Stimulated activated CD8-positive, alpha-beta memory T cell treated with anti-CD3 and anti-CD28 coated beads, Interleukin-15, amount 100 ng/mL, for 48 hours (primary cell): ENCODE measurements around the gene SLC8A2.

Source experiments
- DNase-seq, 2 donors: peaks; one replicate each; pipeline ENCODE4 v3.0.0-alpha.2; 2020; ENCODE audit warnings: low read depth in 2 of 2

SLC8A2 gene, protein sequence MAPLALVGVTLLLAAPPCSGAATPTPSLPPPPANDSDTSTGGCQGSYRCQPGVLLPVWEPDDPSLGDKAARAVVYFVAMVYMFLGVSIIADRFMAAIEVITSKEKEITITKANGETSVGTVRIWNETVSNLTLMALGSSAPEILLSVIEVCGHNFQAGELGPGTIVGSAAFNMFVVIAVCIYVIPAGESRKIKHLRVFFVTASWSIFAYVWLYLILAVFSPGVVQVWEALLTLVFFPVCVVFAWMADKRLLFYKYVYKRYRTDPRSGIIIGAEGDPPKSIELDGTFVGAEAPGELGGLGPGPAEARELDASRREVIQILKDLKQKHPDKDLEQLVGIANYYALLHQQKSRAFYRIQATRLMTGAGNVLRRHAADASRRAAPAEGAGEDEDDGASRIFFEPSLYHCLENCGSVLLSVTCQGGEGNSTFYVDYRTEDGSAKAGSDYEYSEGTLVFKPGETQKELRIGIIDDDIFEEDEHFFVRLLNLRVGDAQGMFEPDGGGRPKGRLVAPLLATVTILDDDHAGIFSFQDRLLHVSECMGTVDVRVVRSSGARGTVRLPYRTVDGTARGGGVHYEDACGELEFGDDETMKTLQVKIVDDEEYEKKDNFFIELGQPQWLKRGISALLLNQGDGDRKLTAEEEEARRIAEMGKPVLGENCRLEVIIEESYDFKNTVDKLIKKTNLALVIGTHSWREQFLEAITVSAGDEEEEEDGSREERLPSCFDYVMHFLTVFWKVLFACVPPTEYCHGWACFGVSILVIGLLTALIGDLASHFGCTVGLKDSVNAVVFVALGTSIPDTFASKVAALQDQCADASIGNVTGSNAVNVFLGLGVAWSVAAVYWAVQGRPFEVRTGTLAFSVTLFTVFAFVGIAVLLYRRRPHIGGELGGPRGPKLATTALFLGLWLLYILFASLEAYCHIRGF

DNA sequence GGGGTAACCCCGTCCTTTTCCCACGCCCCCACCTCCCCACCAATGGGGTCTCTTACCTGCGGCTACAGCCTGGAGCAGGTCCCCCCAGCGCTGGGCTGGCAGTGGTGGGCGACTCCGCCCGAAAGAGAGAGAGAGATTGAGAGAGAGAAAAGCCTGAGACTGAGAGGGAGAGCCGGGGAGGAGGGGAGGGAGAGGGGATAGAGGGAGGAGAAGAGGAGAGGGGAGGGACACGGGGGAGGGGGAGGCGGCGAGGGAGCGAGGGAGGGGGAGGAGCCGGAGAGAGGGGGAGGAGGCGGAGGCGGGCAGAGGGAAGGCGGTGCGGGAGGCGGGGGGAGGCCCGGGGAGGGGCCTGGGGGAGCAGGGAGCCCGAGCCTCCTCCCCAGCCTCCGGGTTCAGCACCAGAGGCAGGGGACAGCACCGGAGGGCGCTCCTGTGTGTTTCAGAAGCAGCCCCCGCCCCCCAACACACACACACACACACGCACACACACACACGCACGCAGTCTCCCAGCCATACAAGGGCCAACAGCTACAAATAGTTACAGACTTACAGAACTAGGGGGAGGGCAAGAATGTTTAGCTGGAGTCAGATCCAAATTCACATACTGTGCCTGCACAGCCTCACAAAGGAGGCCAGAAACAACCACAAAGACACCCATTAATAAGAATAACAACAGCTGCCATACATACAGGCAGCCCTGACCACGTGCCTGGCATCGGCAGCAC, at the start of gene SLC8A2:
Gene SLC8A2 (minus strand): TSS at position 161 of the 725 bp plus-strand sequence. CDS start 5,490 bp downstream, outside the sequence.
- DNase-seq: peak; percentile 26 to 33

- no peak for DNase-seq
Observed at GRCh38 chr19:47520839-47521238, 49.1 kb upstream of the SLC8A2 start.

DNA sequence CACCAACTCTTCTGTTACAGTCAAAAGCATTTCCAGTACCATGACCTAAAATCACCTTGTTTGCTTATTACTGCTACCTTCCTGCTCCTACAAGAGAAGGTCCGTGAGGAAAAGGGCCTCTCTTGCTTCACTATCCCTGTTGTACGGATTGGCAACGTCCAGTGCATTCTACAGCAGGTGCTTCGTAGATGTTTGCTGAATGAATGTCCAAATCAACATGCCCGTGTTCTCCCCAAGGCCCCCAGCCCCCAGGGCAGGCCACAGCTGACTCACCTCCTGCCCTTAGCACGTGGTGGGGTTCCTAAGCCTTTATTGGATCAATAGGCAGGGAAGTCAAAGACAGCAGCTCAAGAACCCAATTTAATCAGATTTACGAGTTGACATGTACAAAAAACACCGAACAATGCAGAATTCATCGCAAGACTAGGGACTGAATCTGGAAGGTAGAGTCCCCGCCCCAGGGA, 48.7 kb upstream of the SLC8A2 start:
- no peak for DNase-seq

- no peak for DNase-seq
Observed at GRCh38 chr19:47518854-47519253, 47.2 kb upstream of the SLC8A2 start.

- peak; percentile 67 to 75 for DNase-seq
Observed at GRCh38 chr19:47518139-47518538, 46.4 kb upstream of the SLC8A2 start.

DNA sequence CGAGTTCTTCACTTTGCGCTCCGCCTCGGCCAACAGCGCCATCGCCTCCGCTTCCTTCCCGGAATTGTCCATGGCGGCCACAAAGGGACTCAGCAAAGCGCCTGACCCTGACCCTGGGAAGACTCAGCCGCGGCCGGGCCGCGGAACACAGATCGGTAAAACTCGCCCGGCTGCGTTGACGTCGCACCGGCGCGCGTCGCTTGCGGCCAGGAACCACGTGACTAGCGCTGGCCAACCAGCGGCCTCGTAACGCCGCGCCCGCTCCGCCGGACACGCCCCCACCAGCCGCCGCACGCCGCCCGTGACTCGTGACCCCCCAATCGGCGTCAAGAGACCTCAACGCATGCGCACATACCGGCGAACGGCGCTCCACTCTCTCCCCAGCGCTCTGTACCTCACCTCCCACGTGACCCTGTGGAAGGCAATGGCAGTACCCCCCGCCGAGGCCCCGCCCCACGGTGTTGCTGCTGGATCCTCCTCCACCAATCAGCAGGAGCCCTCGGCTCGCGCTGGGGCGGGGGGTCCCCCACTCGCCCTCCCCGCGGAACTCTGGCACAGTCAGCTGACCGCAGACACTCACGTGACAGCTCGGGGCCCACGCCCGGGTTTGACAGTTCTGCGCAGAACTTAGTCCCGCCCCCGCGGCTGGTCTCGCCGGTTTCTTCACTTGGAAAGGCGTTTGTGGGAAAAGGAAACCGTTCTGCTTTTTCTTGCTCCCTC, 43.3 kb upstream of the SLC8A2 start, which contains the start of gene NAPA:
Gene NAPA (minus strand): TSS at position 195 of the 720 bp plus-strand sequence. CDS start 123 bp downstream, at position 72.
- DNase-seq: peak; percentile 100

DNA sequence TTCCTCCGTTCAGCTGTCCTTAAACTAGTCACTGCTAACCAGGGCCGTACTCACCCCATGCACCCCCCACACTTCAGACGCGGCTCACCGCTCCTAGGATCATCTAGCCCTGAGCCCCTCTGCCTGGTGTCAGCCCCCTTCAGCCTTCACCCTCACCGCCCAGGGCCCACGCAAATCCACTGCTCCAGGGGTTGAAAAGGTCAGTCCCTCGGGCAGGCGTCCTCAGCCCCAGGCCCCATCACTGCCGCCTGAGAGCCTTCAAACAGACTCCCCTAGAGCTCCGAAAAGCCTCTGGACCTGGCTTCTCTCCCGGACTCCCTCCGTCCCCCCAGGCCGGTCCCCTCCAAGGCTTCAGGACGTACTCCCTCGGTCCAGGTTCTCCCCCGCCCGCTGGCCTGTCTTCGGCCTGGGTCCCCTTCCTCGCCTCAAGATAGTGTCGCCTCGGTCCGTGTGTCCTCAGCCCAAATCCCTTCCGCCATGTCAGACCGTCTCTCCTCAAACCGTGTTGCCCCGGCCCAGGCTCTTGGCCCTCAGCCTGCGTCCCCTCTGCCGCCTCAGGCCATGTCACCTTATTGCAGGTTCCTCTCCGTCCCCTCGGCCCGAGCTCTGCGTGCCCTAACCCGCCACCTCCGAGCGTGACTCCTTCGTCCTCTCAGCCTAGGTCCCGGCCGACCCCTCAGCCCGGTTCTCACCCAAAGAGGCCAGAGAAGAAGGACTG, 42.6 kb upstream of the SLC8A2 start:
- DNase-seq: peak in 1 of 2 donors; percentile 5

DNA sequence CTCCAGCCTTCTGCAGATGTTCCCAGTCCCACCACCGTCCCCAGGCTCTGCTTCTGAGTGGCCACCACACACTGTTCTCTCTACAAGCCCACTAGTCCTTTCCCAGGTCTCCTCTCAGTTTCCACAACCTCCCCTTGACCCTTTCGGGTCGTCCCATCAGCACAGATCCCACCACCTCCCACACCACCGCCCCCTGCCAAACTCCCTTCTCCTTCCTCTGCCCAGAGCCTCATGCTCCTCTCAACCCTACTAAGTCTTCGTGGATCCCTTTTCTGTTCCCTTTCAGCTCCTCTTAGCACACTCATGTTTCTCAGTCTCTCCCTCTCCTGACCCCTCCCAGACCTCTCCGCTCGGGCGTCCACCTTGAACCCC, 41.2 kb upstream of the SLC8A2 start:
- DNase-seq: no peak

DNA sequence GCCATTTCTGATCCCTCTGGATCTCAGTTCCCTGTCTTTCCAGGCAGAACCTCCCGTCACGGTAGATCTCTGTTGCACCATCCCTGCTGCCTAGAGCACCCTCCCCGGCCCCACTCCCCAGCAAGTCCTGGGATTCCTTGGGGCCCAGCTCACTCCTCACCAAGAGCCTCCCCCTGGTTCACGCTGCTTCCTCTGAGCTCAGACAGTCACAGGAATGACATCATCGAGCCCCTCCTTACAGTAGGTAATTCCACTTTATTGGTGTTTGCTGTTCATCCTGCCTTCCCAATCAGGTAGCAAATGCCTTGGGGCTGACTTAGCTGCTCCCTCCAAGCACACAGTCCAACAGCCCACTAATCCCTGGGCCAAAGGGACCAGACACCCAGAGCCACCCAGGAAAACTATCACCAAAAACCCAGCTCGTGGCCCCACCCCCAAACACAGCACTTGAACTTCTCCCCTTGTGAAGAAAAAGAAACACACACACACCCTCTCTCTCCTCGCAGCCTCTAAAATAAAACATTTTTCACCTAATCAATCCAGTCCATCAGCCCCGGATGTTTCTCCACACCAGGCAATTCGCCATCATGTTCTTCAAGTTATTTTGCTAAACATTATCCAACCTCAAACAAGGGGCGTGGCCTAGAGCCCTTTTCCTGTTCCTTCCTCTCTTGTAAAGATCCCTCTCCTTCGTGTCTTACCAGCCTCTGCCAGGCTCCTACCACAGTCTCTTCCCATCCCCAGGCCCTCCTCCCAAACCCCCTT, 40.7 kb upstream of the SLC8A2 start:
- DNase-seq: no peak

- no peak for DNase-seq
Observed at GRCh38 chr19:47511681-47512080, 40.0 kb upstream of the SLC8A2 start.

DNA sequence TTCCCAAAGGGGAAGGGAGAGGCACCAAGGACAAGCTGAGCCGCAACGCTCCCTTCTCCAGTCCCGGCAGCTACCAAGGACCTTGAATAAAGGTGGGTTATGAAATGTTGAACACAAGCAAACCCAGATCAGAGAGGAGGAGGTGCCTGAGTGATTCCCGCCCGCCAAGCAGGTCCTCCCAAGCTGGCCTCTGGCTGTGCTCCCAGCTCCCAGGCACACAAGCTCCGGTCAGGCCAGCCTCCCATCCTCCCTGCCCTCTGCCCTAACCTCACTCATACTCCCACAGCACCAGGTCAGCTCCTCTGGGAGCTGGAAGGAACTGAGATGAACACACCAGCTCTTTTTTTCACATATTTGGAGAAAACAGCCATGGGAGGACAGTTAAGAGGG, 39.4 kb upstream of the SLC8A2 start:
- DNase-seq: no peak

- no peak for DNase-seq
Observed at GRCh38 chr19:47510516-47511127, 38.9 kb upstream of the SLC8A2 start.

GRCh38 chr19:47509973-47510372, 38.3 kb upstream of the SLC8A2 start:
- DNase-seq: no peak

DNA sequence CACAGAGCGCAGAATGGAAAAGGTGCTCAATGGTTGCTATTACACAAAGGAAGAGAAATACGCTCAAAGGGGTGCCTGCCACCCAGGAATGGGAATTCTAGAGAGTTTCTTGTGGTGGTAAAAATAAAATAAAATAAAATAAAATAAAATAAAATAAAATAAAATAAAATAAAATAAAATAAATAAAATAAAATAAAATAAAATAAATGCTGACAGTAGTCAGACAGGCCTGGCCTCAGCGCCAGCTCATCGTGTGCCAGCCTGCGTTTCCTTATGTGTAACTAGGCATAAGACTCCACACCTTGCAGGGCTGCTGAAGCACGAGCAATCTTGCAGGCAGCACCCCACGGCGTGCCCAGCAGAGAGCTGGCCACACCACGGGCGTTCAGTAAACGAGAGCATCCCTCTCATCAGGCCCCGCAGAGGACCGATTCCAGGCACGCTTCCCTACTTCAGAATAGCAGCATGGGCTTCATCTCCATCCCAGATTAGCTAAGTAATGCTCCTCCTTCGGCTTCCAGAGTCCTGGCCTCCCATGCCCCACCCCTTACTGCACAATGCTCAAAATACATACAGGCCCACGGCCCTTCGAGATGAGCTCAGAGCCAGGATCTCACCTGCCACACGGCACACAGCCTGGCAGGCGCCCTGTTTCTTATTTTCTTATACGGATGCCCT, 37.6 kb upstream of the SLC8A2 start:
- DNase-seq: no peak

- DNase-seq: no peak
Observed at GRCh38 chr19:47508721-47509120, 37.0 kb upstream of the SLC8A2 start.

GRCh38 chr19:47507924-47508553, 36.3 kb upstream of the SLC8A2 start:
- no peak for DNase-seq

- no peak for DNase-seq
Observed at GRCh38 chr19:47507012-47507411, 35.3 kb upstream of the SLC8A2 start.

DNA sequence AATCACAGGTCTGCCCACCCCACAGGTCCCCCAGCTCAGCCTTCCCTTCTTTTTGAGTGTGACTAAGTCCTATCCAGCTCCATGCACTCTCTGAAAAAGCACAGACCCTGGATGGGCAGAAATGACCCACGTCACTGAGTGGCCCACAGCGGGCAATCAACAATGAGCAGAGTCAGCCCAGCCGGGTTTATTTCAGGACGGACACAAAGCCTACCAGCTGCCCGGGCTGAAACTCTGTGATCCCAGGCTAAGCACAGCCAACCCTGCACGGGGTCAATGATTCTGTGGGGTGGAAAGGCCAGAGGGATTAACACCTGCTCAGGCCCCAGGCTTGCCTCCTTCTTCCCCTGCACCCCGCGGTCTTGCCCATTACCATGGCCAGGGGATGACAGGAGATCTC, 34.8 kb upstream of the SLC8A2 start:
- no peak for DNase-seq
